Naive thymus-derived CD4-positive, alpha-beta T cell (primary cell): ENCODE data around the gene MYOCD. TPM values are rescaled to one million over a fixed set of nuclear protein-coding genes. Genes with fewer than 3 reads are reported as not detected.

Source experiments
- ATAC-seq: fragments of 150-1000 bp; cut with Tn5 transposase; 2 replicates; pipeline ENCODE4 v1.10.0; 2021; ENCODE audit warnings: mild to moderate bottlenecking, moderate library complexity
- CTCF ChIA-PET: fragments of 350-600 bp; sonication (Branson Sonifier 250); formaldehyde crosslinking; loops from one replicate; lab custom pipeline; 2021; ENCODE audit warnings: antibody characterized with exemption; lab: Charles Lee
- POLR2A ChIA-PET: fragments of 350-600 bp; sonication (Branson Sonifier 250); formaldehyde crosslinking; loops from one replicate; lab custom pipeline; 2021; ENCODE audit warnings: antibody characterized with exemption, inconsistent platforms; lab: Charles Lee
- DNase-seq, 9 donors: peaks; one replicate each; pipeline versions ENCODE4 v3.0.0 to v3.0.0-alpha.2; 2020 to 2022; ENCODE audit warnings: mixed read lengths in 1 of 9
- H3K27ac ChIP-seq: one replicate; pipeline ENCODE4 v1.7.0; 2013; ENCODE audit warnings: mild to moderate bottlenecking, low read depth, low read length, moderate library complexity
- H3K27me3 ChIP-seq, 2 donors: one replicate each; pipeline ENCODE4 v1.7.0; 2013; ENCODE audit warnings: low read length in 2 of 2, mild to moderate bottlenecking in 2 of 2, moderate library complexity in 2 of 2; ENCODE audit not compliant: control insufficient read depth in 2 of 2, insufficient read depth in 2 of 2
- H3K36me3 ChIP-seq, 3 experiments: 1 replicate in 2 of 3; 2 replicates in 1 of 3; pipeline ENCODE4 v1.7.0; 2013; ENCODE audit warnings: low read length in 3 of 3, mild to moderate bottlenecking in 3 of 3, moderate library complexity in 1 of 3; ENCODE audit not compliant: insufficient read depth in 3 of 3, control insufficient read depth in 2 of 3
- H3K4me1 ChIP-seq, 2 donors: one replicate each; pipeline ENCODE4 v1.7.0; 2013; ENCODE audit warnings: low read length in 2 of 2, mild to moderate bottlenecking in 2 of 2, moderate library complexity in 1 of 2; ENCODE audit not compliant: control insufficient read depth in 2 of 2, insufficient read depth in 2 of 2
- H3K4me3 ChIP-seq: 2 replicates; pipeline ENCODE4 v1.7.0; 2013; ENCODE audit warnings: mild to moderate bottlenecking, low read length
- H3K9me3 ChIP-seq, 3 experiments: 1 replicate in 2 of 3; 2 replicates in 1 of 3; pipeline ENCODE4 v1.7.0; 2013; ENCODE audit warnings: low read length in 3 of 3; ENCODE audit not compliant: control insufficient read depth in 2 of 3
- H3K27ac Mint-ChIP-seq, 9 donors: one replicate each; pipeline ENCODE4 v1.8.0; 2020 to 2022; ENCODE audit warnings: mixed read lengths in 9 of 9, mild to moderate bottlenecking in 8 of 9, moderate library complexity in 5 of 9, inconsistent platforms in 2 of 9
- H3K27me3 Mint-ChIP-seq, 5 donors: one replicate each; pipeline ENCODE4 v1.8.0; 2021 to 2022; ENCODE audit warnings: mixed read lengths in 5 of 5, mild to moderate bottlenecking in 1 of 5
- H3K36me3 Mint-ChIP-seq, 5 donors: one replicate each; pipeline ENCODE4 v1.8.0; 2020 to 2022; ENCODE audit warnings: mixed read lengths in 5 of 5, mild to moderate bottlenecking in 3 of 5, inconsistent platforms in 1 of 5
- H3K4me1 Mint-ChIP-seq, 7 donors: one replicate each; pipeline ENCODE4 v1.8.0; 2020 to 2022; ENCODE audit warnings: mixed read lengths in 7 of 7, mild to moderate bottlenecking in 3 of 7, inconsistent platforms in 1 of 7
- H3K4me3 Mint-ChIP-seq, 10 donors: one replicate each; pipeline ENCODE4 v1.8.0; 2020 to 2022; ENCODE audit warnings: mild to moderate bottlenecking in 10 of 10, mixed read lengths in 10 of 10, moderate library complexity in 6 of 10, inconsistent platforms in 2 of 10
- H3K9me3 Mint-ChIP-seq, 11 donors: one replicate each; pipeline ENCODE4 v1.8.0; 2020 to 2022; ENCODE audit warnings: mixed read lengths in 11 of 11, mild to moderate bottlenecking in 4 of 11, inconsistent platforms in 1 of 11, moderate library complexity in 1 of 11
- intact Hi-C, 2 donors: fragments of 100-400 bp; cut with micrococcal nuclease; formaldehyde crosslinking; loops; one replicate each; pipeline ENCODE4 v1.15.1; 2023
- polyA plus RNA-seq, 2 donors: library from polyadenylated mRNA; unstranded; fragments of 300-500 nt; fragmentation: Illumina TruSeq; gene quantifications; one replicate each; pipeline ENCODE4 v1.2.3, GENCODE V29; 2021
- total RNA-seq, 6 experiments: library from RNA in 5 of 6; stranded (reverse) in 5 of 6; gene quantifications; 1 replicate in 5 of 6; 2 replicates in 1 of 6; pipeline ENCODE4 v1.2.3 and lab custom pipeline; 2021 to 2026

MYOCD gene
- total and polyA plus RNA-seq, 7 experiments from 2014 or later = not detected

GRCh38 chr17:12790249-12791106 lies 124.8 kb downstream of the MYOCD start:
- Histone ChIP-seq H3K36me3 (no peaks in the 10 kb centered on the region), H3K9me3 (no peaks in the 10 kb centered on the region), H3K4me1 (no peaks in the 10 kb centered on the region), H3K27me3 (no peaks in the 10 kb centered on the region), H3K27ac (no peak overlapping the region), H3K4me3 (no peak overlapping the region)
- peaks cover 0 to 3% (median 0%) of the 10 kb centered on the region in 5 donors for H3K36me3 Mint-ChIP-seq
- intact Hi-C loops = no loop called here
- DNase-seq (no peak), ATAC-seq (no peak)
- peaks cover 0 to 14% (median 0%) of the 10 kb centered on the region in 11 donors for H3K9me3 Mint-ChIP-seq
- H3K4me1 Mint-ChIP-seq = peaks cover 5 to 11% (median 7%) of the 10 kb centered on the region in 7 donors
- ChIA-PET CTCF (no interaction called here), POLR2A (no interaction called here)
- peak overlapping the region; percentile 4 to 85 (median 62) for H3K4me3 Mint-ChIP-seq
- peak overlapping the region in 1 of 9 donors; percentile 78 for H3K27ac Mint-ChIP-seq
- peaks cover 28 to 71% (median 52%) of the 10 kb centered on the region in 5 donors for H3K27me3 Mint-ChIP-seq

GRCh38 chr17:12794919-12795532 lies 129.3 kb downstream of the MYOCD start:
- Mint-ChIP-seq H3K27ac (no peak overlapping the region), H3K27me3 (peaks cover 19 to 44% (median 33%) of the 10 kb centered on the region in 5 donors), H3K9me3 (peaks cover 0 to 17% (median 7%) of the 10 kb centered on the region in 11 donors), H3K36me3 (peaks cover 0 to 2% (median 0%) of the 10 kb centered on the region in 5 donors), H3K4me1 (peaks cover 3 to 10% (median 6%) of the 10 kb centered on the region in 7 donors), H3K4me3 (no peak overlapping the region)
- intact Hi-C loops = no loop called here
- ATAC-seq (no peak), DNase-seq (no peak)
- Histone ChIP-seq H3K36me3 (no peaks in the 10 kb centered on the region), H3K4me1 (no peaks in the 10 kb centered on the region), H3K4me3 (no peak overlapping the region), H3K27ac (no peak overlapping the region), H3K27me3 (no peaks in the 10 kb centered on the region), H3K9me3 (no peaks in the 10 kb centered on the region)
- POLR2A ChIA-PET = no interaction called here
- CTCF ChIA-PET = no interaction called here

GRCh38 chr17:12800855-12801365 lies 135.2 kb downstream of the MYOCD start:
- Mint-ChIP-seq H3K4me1 (no peaks in the 10 kb centered on the region), H3K27me3 (peaks cover 0 to 4% (median 0%) of the 10 kb centered on the region in 5 donors), H3K9me3 (peaks cover 4 to 32% (median 12%) of the 10 kb centered on the region in 11 donors), H3K36me3 (no peaks in the 10 kb centered on the region), H3K4me3 (no peak overlapping the region), H3K27ac (no peak overlapping the region)
- Histone ChIP-seq H3K9me3 (no peaks in the 10 kb centered on the region), H3K27ac (no peak overlapping the region), H3K4me1 (no peaks in the 10 kb centered on the region), H3K4me3 (no peak overlapping the region), H3K36me3 (no peaks in the 10 kb centered on the region), H3K27me3 (no peaks in the 10 kb centered on the region)
- CTCF ChIA-PET = no interaction called here
- POLR2A ChIA-PET = no interaction called here
- DNase-seq (no peak), ATAC-seq (no peak)
- intact Hi-C loops = no loop called here

GRCh38 chr17:12806630-12807029 lies 140.9 kb downstream of the MYOCD start:
- ChIA-PET POLR2A (no interaction called here), CTCF (no interaction called here)
- H3K36me3 Mint-ChIP-seq = peaks cover 0 to 5% (median 0%) of the 10 kb centered on the region in 5 donors
- H3K36me3 ChIP-seq = no peaks in the 10 kb centered on the region
- H3K4me1 ChIP-seq = no peaks in the 10 kb centered on the region
- H3K27me3 ChIP-seq = no peaks in the 10 kb centered on the region
- peaks cover 11 to 58% (median 23%) of the 10 kb centered on the region in 11 donors for H3K9me3 Mint-ChIP-seq
- no peak for DNase-seq
- H3K4me1 Mint-ChIP-seq = no peaks in the 10 kb centered on the region
- H3K9me3 ChIP-seq = peaks cover 0 to 4% (median 0%) of the 10 kb centered on the region in 3 experiments
- H3K27ac ChIP-seq = no peak overlapping the region
- H3K27ac Mint-ChIP-seq = no peak overlapping the region
- H3K27me3 Mint-ChIP-seq = peaks cover 0 to 4% (median 0%) of the 10 kb centered on the region in 5 donors
- no peak overlapping the region for H3K4me3 Mint-ChIP-seq
- ATAC-seq = no peak
- no peak overlapping the region for H3K4me3 ChIP-seq
- intact Hi-C loops = no loop called here

- Histone ChIP-seq H3K4me3 (no peak overlapping the region), H3K27me3 (no peaks in the 10 kb centered on the region), H3K9me3 (peaks cover 0 to 4% (median 0%) of the 10 kb centered on the region in 3 experiments), H3K27ac (no peak overlapping the region), H3K4me1 (no peaks in the 10 kb centered on the region), H3K36me3 (no peaks in the 10 kb centered on the region)
- no peaks in the 10 kb centered on the region for H3K4me1 Mint-ChIP-seq
- ATAC-seq (no peak), DNase-seq (no peak)
- ChIA-PET CTCF (no interaction called here), POLR2A (no interaction called here)
- H3K9me3 Mint-ChIP-seq = peaks cover 11 to 54% (median 26%) of the 10 kb centered on the region in 11 donors
- peaks cover 0 to 4% (median 0%) of the 10 kb centered on the region in 5 donors for H3K27me3 Mint-ChIP-seq
- H3K27ac Mint-ChIP-seq = no peak overlapping the region
- H3K36me3 Mint-ChIP-seq = peaks cover 0 to 5% (median 0%) of the 10 kb centered on the region in 5 donors
- intact Hi-C loops = no loop called here
- no peak overlapping the region for H3K4me3 Mint-ChIP-seq
These were observed 143.0 kb downstream of the MYOCD start for GRCh38 chr17:12808723-12809122.

- no peak overlapping the region for H3K27ac Mint-ChIP-seq
- intact Hi-C loops = no loop called here
- POLR2A ChIA-PET = no interaction called here
- Histone ChIP-seq H3K27ac (no peak overlapping the region), H3K9me3 (peaks cover 0 to 4% (median 0%) of the 10 kb centered on the region in 3 experiments), H3K4me1 (no peaks in the 10 kb centered on the region), H3K36me3 (no peaks in the 10 kb centered on the region), H3K27me3 (no peaks in the 10 kb centered on the region), H3K4me3 (no peak overlapping the region)
- H3K36me3 Mint-ChIP-seq = peaks cover 0 to 5% (median 0%) of the 10 kb centered on the region in 5 donors
- DNase-seq (no peak), ATAC-seq (no peak)
- no peaks in the 10 kb centered on the region for H3K4me1 Mint-ChIP-seq
- CTCF ChIA-PET = no interaction called here
- H3K9me3 Mint-ChIP-seq = peaks cover 4 to 52% (median 18%) of the 10 kb centered on the region in 11 donors
- H3K4me3 Mint-ChIP-seq = no peak overlapping the region
- peaks cover 0 to 3% (median 0%) of the 10 kb centered on the region in 5 donors for H3K27me3 Mint-ChIP-seq
These were observed 147.2 kb downstream of the MYOCD start for GRCh38 chr17:12812877-12813276.
